Skin of body (tissue), 2 donors: ENCODE data around the gene ZNF615. TPM values are rescaled to one million over a fixed set of nuclear protein-coding genes. Genes with fewer than 3 reads are reported as not detected.
A peak's percentile ranks its signal among the peaks of the same experiment; 100 is the strongest.
"Not testable (repeated sequence)": the region's sequence is repeated elsewhere in the genome, so short reads cannot be mapped to it uniquely, and the experiment has no call there.

Experiments
- DNase-seq: peaks from one replicate; lab custom pipeline; 2025; lab: John Stamatoyannopoulos, UW
- total RNA-seq: library from RNA; depleted of rRNA; stranded (reverse); fragments of >200 nt; gene quantifications from one replicate; pipeline ENCODE4 v1.2.3, GENCODE V29; 2014

ZNF615 gene
- total RNA-seq, 1 donor from 2014 or later = 16.2 TPM

- DNase-seq = not testable (repeated sequence)
Measured at GRCh38 chr19:51980926-51981325, 27.1 kb downstream of the ZNF615 start.

GRCh38 chr19:51980116-51980736, 27.8 kb downstream of the ZNF615 start:
- no peak for DNase-seq

- no peak for DNase-seq
Measured at GRCh38 chr19:51978882-51979281, 29.1 kb downstream of the ZNF615 start.

- no peak for DNase-seq
Measured at GRCh38 chr19:51977346-51977745, 30.7 kb downstream of the ZNF615 start.

GRCh38 chr19:51976852-51977251, 31.2 kb downstream of the ZNF615 start:
- DNase-seq = no peak

- DNase-seq = not testable (repeated sequence)
Measured at GRCh38 chr19:51975787-51976186, 32.2 kb downstream of the ZNF615 start.

GRCh38 chr19:51971624-51972023, 36.4 kb downstream of the ZNF615 start:
- no peak for DNase-seq

- DNase-seq = no peak
Measured at GRCh38 chr19:51970718-51971117, 37.3 kb downstream of the ZNF615 start.

GRCh38 chr19:51965583-51965982, 42.4 kb downstream of the ZNF615 start:
- no peak for DNase-seq

GRCh38 chr19:51960621-51961233, 47.3 kb downstream of the ZNF615 start:
- not testable (repeated sequence) for DNase-seq

- DNase-seq = no peak
Measured at GRCh38 chr19:51959791-51960190, 48.2 kb downstream of the ZNF615 start.

GRCh38 chr19:51957846-51958245, 50.2 kb downstream of the ZNF615 start:
- DNase-seq = not testable (repeated sequence)

GRCh38 chr19:51948975-51949374, 59.0 kb downstream of the ZNF615 start:
- peak; percentile 20 for DNase-seq

GRCh38 chr19:51946602-51947001, 61.4 kb downstream of the ZNF615 start:
- DNase-seq = no peak

GRCh38 chr19:51944798-51945552, 63.0 kb downstream of the ZNF615 start:
- no peak for DNase-seq

Other genes with a start within 250 kb of the ZNF615 start
- 4.0 TPM for gene FPR2, start 247.0 kb downstream of the ZNF615 start, total RNA-seq
- gene FPR3, start 213.1 kb downstream of the ZNF615 start, total RNA-seq = 2.2 TPM
- 16.3 TPM for gene ZNF577, start 120.3 kb downstream of the ZNF615 start, total RNA-seq
- 21.1 TPM for gene ZNF649, start 103.2 kb downstream of the ZNF615 start, total RNA-seq
- 5.6 TPM for gene ZNF613, start 80.7 kb downstream of the ZNF615 start, total RNA-seq
- gene ZNF350, start 21.4 kb downstream of the ZNF615 start, total RNA-seq = 11.5 TPM
- gene ZNF614, start 20.2 kb upstream of the ZNF615 start, total RNA-seq = 10.4 TPM
- 15.5 TPM for gene ZNF432, start 40.6 kb upstream of the ZNF615 start, total RNA-seq
- gene ZNF841, start 87.6 kb upstream of the ZNF615 start, total RNA-seq = 29.5 TPM
- 12.9 TPM for gene ZNF616, start 131.7 kb upstream of the ZNF615 start, total RNA-seq
- gene ZNF836, start 163.4 kb upstream of the ZNF615 start, total RNA-seq = 14.0 TPM
- 53.9 TPM for gene PPP2R1A, start 181.8 kb upstream of the ZNF615 start, total RNA-seq